K562 (cell line): ENCODE data around the gene TTLL8. TPM values are rescaled to one million over a fixed set of nuclear protein-coding genes. Genes with fewer than 3 reads are reported as not detected.

Experiments
- CBFA2T3 ChIP-seq: fragments of 450-650 bp; IDR thresholded peaks from 2 replicates; pipeline ENCODE4 v1.6.1; 2017
- ELF1 ChIP-seq: fragments of 200-800 bp; sonication (Bioruptor generic); IDR thresholded peaks from 2 replicates; pipeline ENCODE4 v1.6.1; 2016; ENCODE audit warnings: missing genetic modification characterization, missing compliant biosample characterization
- SIRT6 ChIP-seq: IDR thresholded peaks from one replicate; pipeline ENCODE4 v1.6.1; 2012; ENCODE audit warnings: low read depth, mild to moderate bottlenecking, control low read depth, inconsistent platforms, low read length, moderate library complexity
- ZNF668 ChIP-seq: fragments of 250-450 bp; sonication (Bioruptor Pico); IDR thresholded peaks from 2 replicates; pipeline ENCODE4 v1.8.0; 2022; ENCODE audit warnings: mild to moderate bottlenecking, inconsistent platforms
- ZNF766 ChIP-seq: fragments of 200-800 bp; sonication (Bioruptor generic); conservative IDR thresholded peaks from 2 replicates; pipeline ENCODE4 v1.6.1; 2016; ENCODE audit warnings: missing genetic modification characterization, missing compliant biosample characterization
- polyA plus RNA-seq, 8 experiments: library from polyadenylated mRNA; depleted of rRNA in 4 of 8; stranded (reverse) in 5 of 8; unstranded in 3 of 8; fragments of >200 nt; fragmentation: Nextera tagmentation in 2 of 8; fragmentation: Illumina TruSeq in 1 of 8; extraction: Ambion mirVana in 2 of 8; extraction: Trizol in 1 of 8; gene quantifications; 2 replicates each; pipeline versions ENCODE4 v1.2.1 to v1.2.3, GENCODE V29; 2011 to 2014; ENCODE audit warnings: inconsistent platforms in 1 of 8, missing spikeins in 1 of 8
- total RNA-seq, 7 experiments: library from RNA; depleted of rRNA in 6 of 7; stranded (reverse); fragments of >200 nt in 6 of 7; fragmentation: Illumina TruSeq in 2 of 7; extraction: Trizol in 2 of 7; gene quantifications; 2 replicates each; pipeline versions ENCODE4 v1.2.1 to v1.2.3, GENCODE V29; 2011 to 2021; ENCODE audit warnings: low replicate concordance in 1 of 7
- TF ChIP-seq, protein P1 (sequence below), 2 experiments: IDR thresholded peaks in 1 of 2; conservative IDR thresholded peaks in 1 of 2; 2 replicates each; pipeline ENCODE4 v1.6.1; 2016; ENCODE audit warnings: low read depth in 2 of 2, mild to moderate bottlenecking in 1 of 2, missing compliant biosample characterization in 1 of 2, missing genetic modification characterization in 1 of 2, moderate library complexity in 1 of 2
- TF ChIP-seq, protein P2 (sequence below): fragments of 250-450 bp; sonication (Bioruptor Pico); IDR thresholded peaks from 2 replicates; pipeline ENCODE4 v1.4.0; 2020; ENCODE audit warnings: mild to moderate bottlenecking, moderate library complexity
- TF ChIP-seq, protein P3 (sequence below), 2 experiments: fragments of 450-650 bp; IDR thresholded peaks; 2 replicates each; pipeline ENCODE4 v1.6.1; 2018; ENCODE audit warnings: mild to moderate bottlenecking in 2 of 2, low read depth in 1 of 2; ENCODE audit not compliant: partially characterized antibody in 2 of 2
- TF ChIP-seq, protein P4 (sequence below): fragments of 450-650 bp; IDR thresholded peaks from 2 replicates; pipeline ENCODE4 v1.6.1; 2016; ENCODE audit warnings: mild to moderate bottlenecking
- TF ChIP-seq, protein P5 (sequence below): fragments of 250-450 bp; sonication (Bioruptor Pico); IDR thresholded peaks from 2 replicates; pipeline ENCODE4 v1.8.0; 2021; ENCODE audit warnings: mild to moderate bottlenecking, moderate library complexity

Gene TTLL8
- total and polyA plus RNA-seq, 9 of the 15 experiments (the other 6 are each of a cell fraction or from before 2014, with no cell fraction given): not detected

DNA sequence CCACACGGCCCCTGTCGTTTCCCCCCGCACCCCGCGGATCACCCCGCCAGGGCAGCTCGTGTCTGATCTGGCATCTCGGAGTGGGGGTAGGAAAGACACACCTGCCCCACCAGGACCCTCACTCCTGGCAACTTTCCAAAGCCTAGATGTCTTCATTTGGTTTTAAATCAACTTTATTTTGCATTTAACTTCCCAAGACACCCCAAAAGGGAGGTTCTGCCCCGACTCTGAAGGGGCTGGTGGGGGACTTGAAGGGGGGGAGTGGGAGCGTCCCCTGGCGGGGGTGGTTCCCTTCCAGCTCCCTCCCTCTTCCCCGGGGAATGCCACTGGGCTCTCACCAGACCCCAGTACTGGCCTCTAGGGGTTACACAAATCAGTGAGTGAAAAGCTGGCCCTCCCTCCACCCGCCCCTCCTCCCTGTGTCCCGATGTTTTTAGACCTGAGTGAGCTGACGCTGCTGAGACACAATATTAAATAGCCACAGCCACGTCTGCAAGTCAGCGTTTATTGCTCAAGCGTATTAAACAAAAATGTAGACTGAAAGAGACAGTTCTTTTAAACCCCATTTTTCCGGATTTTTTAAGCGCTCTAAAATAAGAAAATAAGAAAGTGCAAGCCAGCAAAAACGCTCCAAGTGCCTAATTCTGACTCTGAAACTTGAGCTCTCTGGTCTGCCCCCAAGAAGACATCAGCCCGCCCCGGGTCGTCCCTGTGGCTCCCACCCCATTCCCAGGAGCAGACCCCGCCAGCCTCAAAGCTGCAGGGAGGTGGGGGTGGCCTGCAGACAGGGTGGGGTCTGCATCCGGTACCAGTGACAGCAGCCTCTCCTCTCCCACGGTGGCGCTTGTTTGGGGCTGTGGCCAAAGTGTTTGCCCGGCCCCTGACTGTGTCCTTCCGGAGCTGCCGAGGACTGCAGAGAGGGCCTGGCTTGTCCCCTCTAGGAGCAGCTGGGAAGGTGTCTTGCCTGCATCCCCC, 1.1 kb upstream of the TTLL8 start (continued):
- TF ChIP-seq, protein P1, sequence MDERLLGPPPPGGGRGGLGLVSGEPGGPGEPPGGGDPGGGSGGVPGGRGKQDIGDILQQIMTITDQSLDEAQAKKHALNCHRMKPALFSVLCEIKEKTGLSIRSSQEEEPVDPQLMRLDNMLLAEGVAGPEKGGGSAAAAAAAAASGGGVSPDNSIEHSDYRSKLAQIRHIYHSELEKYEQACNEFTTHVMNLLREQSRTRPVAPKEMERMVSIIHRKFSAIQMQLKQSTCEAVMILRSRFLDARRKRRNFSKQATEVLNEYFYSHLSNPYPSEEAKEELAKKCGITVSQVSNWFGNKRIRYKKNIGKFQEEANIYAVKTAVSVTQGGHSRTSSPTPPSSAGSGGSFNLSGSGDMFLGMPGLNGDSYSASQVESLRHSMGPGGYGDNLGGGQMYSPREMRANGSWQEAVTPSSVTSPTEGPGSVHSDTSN (CRISPR knock-in tag; IDR thresholded peaks at IDR 0.05; ENCODE audit: low read depth): no peak
- TF ChIP-seq, protein P1 (tag; conservative IDR thresholded peaks at IDR 0.05; ENCODE audit: low read depth): no peak
- no peak for TF ChIP-seq ZNF668 (CRISPR knock-in tag)
- TF ChIP-seq, protein P2, sequence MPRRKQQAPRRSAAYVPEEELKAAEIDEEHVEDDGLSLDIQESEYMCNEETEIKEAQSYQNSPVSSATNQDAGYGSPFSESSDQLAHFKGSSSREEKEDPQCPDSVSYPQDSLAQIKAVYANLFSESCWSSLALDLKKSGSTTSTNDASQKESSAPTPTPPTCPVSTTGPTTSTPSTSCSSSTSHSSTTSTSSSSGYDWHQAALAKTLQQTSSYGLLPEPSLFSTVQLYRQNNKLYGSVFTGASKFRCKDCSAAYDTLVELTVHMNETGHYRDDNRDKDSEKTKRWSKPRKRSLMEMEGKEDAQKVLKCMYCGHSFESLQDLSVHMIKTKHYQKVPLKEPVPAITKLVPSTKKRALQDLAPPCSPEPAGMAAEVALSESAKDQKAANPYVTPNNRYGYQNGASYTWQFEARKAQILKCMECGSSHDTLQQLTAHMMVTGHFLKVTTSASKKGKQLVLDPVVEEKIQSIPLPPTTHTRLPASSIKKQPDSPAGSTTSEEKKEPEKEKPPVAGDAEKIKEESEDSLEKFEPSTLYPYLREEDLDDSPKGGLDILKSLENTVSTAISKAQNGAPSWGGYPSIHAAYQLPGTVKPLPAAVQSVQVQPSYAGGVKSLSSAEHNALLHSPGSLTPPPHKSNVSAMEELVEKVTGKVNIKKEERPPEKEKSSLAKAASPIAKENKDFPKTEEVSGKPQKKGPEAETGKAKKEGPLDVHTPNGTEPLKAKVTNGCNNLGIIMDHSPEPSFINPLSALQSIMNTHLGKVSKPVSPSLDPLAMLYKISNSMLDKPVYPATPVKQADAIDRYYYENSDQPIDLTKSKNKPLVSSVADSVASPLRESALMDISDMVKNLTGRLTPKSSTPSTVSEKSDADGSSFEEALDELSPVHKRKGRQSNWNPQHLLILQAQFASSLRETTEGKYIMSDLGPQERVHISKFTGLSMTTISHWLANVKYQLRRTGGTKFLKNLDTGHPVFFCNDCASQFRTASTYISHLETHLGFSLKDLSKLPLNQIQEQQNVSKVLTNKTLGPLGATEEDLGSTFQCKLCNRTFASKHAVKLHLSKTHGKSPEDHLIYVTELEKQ (CRISPR knock-in tag): no peak
- no peak for TF ChIP-seq ELF1
- no peak for TF ChIP-seq CBFA2T3
- TF ChIP-seq, protein P3, sequence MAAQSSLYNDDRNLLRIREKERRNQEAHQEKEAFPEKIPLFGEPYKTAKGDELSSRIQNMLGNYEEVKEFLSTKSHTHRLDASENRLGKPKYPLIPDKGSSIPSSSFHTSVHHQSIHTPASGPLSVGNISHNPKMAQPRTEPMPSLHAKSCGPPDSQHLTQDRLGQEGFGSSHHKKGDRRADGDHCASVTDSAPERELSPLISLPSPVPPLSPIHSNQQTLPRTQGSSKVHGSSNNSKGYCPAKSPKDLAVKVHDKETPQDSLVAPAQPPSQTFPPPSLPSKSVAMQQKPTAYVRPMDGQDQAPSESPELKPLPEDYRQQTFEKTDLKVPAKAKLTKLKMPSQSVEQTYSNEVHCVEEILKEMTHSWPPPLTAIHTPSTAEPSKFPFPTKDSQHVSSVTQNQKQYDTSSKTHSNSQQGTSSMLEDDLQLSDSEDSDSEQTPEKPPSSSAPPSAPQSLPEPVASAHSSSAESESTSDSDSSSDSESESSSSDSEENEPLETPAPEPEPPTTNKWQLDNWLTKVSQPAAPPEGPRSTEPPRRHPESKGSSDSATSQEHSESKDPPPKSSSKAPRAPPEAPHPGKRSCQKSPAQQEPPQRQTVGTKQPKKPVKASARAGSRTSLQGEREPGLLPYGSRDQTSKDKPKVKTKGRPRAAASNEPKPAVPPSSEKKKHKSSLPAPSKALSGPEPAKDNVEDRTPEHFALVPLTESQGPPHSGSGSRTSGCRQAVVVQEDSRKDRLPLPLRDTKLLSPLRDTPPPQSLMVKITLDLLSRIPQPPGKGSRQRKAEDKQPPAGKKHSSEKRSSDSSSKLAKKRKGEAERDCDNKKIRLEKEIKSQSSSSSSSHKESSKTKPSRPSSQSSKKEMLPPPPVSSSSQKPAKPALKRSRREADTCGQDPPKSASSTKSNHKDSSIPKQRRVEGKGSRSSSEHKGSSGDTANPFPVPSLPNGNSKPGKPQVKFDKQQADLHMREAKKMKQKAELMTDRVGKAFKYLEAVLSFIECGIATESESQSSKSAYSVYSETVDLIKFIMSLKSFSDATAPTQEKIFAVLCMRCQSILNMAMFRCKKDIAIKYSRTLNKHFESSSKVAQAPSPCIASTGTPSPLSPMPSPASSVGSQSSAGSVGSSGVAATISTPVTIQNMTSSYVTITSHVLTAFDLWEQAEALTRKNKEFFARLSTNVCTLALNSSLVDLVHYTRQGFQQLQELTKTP (IDR thresholded peaks at IDR 0.05; ENCODE audit: low read depth in 1 of 2, partially characterized antibody in 2 of 2): no peak
- TF ChIP-seq, protein P4, sequence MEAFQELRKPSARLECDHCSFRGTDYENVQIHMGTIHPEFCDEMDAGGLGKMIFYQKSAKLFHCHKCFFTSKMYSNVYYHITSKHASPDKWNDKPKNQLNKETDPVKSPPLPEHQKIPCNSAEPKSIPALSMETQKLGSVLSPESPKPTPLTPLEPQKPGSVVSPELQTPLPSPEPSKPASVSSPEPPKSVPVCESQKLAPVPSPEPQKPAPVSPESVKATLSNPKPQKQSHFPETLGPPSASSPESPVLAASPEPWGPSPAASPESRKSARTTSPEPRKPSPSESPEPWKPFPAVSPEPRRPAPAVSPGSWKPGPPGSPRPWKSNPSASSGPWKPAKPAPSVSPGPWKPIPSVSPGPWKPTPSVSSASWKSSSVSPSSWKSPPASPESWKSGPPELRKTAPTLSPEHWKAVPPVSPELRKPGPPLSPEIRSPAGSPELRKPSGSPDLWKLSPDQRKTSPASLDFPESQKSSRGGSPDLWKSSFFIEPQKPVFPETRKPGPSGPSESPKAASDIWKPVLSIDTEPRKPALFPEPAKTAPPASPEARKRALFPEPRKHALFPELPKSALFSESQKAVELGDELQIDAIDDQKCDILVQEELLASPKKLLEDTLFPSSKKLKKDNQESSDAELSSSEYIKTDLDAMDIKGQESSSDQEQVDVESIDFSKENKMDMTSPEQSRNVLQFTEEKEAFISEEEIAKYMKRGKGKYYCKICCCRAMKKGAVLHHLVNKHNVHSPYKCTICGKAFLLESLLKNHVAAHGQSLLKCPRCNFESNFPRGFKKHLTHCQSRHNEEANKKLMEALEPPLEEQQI: no peak
- TF ChIP-seq SIRT6: no peak
- no peak for TF ChIP-seq ZNF766 (CRISPR knock-in tag)
- TF ChIP-seq, protein P5, sequence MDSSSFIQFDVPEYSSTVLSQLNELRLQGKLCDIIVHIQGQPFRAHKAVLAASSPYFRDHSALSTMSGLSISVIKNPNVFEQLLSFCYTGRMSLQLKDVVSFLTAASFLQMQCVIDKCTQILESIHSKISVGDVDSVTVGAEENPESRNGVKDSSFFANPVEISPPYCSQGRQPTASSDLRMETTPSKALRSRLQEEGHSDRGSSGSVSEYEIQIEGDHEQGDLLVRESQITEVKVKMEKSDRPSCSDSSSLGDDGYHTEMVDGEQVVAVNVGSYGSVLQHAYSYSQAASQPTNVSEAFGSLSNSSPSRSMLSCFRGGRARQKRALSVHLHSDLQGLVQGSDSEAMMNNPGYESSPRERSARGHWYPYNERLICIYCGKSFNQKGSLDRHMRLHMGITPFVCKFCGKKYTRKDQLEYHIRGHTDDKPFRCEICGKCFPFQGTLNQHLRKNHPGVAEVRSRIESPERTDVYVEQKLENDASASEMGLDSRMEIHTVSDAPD (CRISPR knock-in tag): no peak
